ENCODE measurements around the gene DELE1. TPM values are rescaled to one million over a fixed set of nuclear protein-coding genes. Genes with fewer than 3 reads are reported as not detected.
A peak's percentile ranks its signal among the peaks of the same experiment; 100 is the strongest.

Gene DELE1
- total and polyA plus RNA-seq, 2 donors (not counting 3 experiments of a cell fraction or from before 2014, with no cell fraction given) = 105 to 121 TPM

DNA sequence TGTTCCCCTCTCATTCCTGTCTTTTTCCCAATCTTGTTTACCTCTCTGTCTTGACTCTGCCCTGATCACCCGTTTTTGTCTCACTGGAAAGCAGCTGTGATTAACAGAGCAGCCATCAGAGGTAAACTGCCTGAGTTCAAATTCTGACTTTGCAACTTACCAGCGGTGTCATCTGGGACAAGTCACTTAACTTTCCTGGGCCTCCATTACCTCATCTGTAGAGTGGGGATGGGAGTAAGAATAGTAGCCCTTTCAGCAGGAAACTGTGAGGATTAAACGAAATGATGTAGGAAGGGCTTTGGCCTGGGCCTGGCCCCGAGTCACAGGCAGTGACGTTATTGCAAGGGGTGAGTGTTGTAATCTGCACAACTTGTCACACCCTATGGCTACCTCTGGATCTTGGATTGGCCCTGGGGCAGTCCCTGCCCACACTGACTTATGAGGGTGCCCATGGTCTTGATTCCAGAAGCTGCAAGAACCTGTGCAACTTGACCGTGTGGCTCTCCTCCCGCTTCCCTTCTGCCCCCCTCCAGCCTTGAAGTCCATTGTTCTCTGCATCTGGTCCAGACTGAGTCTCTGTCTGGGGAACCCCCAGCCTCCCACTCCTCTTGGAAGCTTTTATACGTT lies 35.0 kb downstream of the DELE1 start:
- no peaks in the 10 kb centered on the region for H3K9me1 ChIP-seq (replicated peaks; ENCODE audit: control insufficient read depth, extremely low read depth, insufficient read depth, low read length)
- TF ChIP-seq, protein P1, sequence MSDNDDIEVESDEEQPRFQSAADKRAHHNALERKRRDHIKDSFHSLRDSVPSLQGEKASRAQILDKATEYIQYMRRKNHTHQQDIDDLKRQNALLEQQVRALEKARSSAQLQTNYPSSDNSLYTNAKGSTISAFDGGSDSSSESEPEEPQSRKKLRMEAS (IDR thresholded peaks at IDR 0.05; ENCODE audit: insufficient read depth, insufficient read length) = no peak
- TF ChIP-seq MYC (IDR thresholded peaks at IDR 0.05; ENCODE audit: low read depth, low read length) (no peak), POLR2AphosphoS5 (IDR thresholded peaks at IDR 0.05; ENCODE audit: insufficient read depth, low read depth, low read length) (no peak), EZH2 (IDR thresholded peaks at IDR 0.05; ENCODE audit: borderline replicate concordance, low read depth, low read length, severe bottlenecking) (no peak), FOS (IDR thresholded peaks at IDR 0.05; ENCODE audit: borderline replicate concordance, insufficient read depth, low read length) (no peak), JUN (IDR thresholded peaks at IDR 0.05; ENCODE audit: borderline replicate concordance, insufficient read depth, insufficient read length, low read depth) (no peak), POLR2A (IDR thresholded peaks at IDR 0.05; ENCODE audit: low read depth, low read length) (peak; percentile 15)
- H3K79me2 ChIP-seq (ENCODE audit: control insufficient read depth, insufficient read depth, low read length) = no peaks in the 10 kb centered on the region
- no peaks in the 10 kb centered on the region for H3K9me3 ChIP-seq (replicated peaks; ENCODE audit: control insufficient read depth, insufficient read depth, low read length)
- peak overlapping the region; percentile 65 for H3K4me2 ChIP-seq (ENCODE audit: insufficient read depth, low read length)
- H3K36me3 ChIP-seq (ENCODE audit: control insufficient read depth in 2 of 2, extremely low read depth in 1 of 2, insufficient read depth in 2 of 2, low read length in 2 of 2) = no peaks in the 10 kb centered on the region
- H3K4me1 ChIP-seq (ENCODE audit: control insufficient read depth, extremely low read depth, insufficient read depth, low read length) = peaks cover 37% of the 10 kb centered on the region
- peak overlapping the region; percentile 42 for H3K9ac ChIP-seq (replicated peaks; ENCODE audit: extremely low read depth, insufficient read depth, low read length)
- H3K27ac ChIP-seq (ENCODE audit: insufficient read depth, low read depth, low read length) = peak overlapping the region; percentile 73
- ChIA-PET POLR2A (interaction anchor here (0.6 kb wide), 3 partner anchors 15 to 336 kb away, joined by 3 to 6 read pairs (median 3); no protein-coding TSS in a partner anchor), CTCF (interaction anchor here (0.9 to 9.7 kb wide), 13 partner anchors 10 to 294 kb away, joined by 3 to 303 read pairs (median 5); partner anchors contain the start of genes DELE1, PCDH1 and RNF14)
- H4K20me1 ChIP-seq (replicated peaks; ENCODE audit: control insufficient read depth, extremely low read depth, insufficient read depth, low read length) = no peaks in the 10 kb centered on the region
- peak overlapping the region in 1 of 3 experiments; percentile 5 for H3K4me3 ChIP-seq (replicated peaks in 1 of 3; ENCODE audit: insufficient read depth in 1 of 3, low read depth in 1 of 3, low read length in 3 of 3)
- dilution Hi-C loops (cut with MboI; ENCODE audit: extremely low pct_ligation_motif_present, low sequenced_read_pairs) (no loop called here), intact Hi-C loops (cut with micrococcal nuclease) (loop anchor here (1.0 to 5.0 kb wide), 3 partner anchors 17 to 141 kb away; partner anchors contain the start of gene DELE1)
- H3K27me3 ChIP-seq (ENCODE audit: control insufficient read depth in 2 of 2, insufficient read depth in 2 of 2, low read length in 2 of 2) = no peaks in the 10 kb centered on the region
- FAIRE-seq (no peak), DNase-seq (ENCODE audit: low read depth, low spot score) (peak; percentile 58)
- TSS peak; percentile 84 for BruUV-seq (replicated peaks)
- peak overlapping the region; percentile 61 for H2AFZ ChIP-seq (ENCODE audit: low read depth, low read length)

Measured in endothelial cell of umbilical vein (primary cell).